ENCODE results near the gene CFAP45.
"Not testable (repeated sequence)": the region's sequence is repeated elsewhere in the genome, so short reads cannot be mapped to it uniquely, and the experiment has no call there.

Gene CFAP45

GRCh38 chr1:159911326-159912070 lies 11.5 kb upstream of the CFAP45 start:
- no peak for TF ChIP-seq CTCF (conservative IDR thresholded peaks at IDR 0.05; ENCODE audit: low read depth, low read length)
- no peak for DNase-seq (ENCODE audit: low read depth)
- H3K4me3 ChIP-seq (ENCODE audit: low read length), result no peak overlapping the region

- H3K4me3 ChIP-seq (ENCODE audit: low read length), result no peak overlapping the region
- DNase-seq (ENCODE audit: low read depth), result no peak
- TF ChIP-seq CTCF (conservative IDR thresholded peaks at IDR 0.05; ENCODE audit: low read depth, low read length), result no peak
These were observed 8.3 kb upstream of the CFAP45 start for GRCh38 chr1:159908031-159908940.

GRCh38 chr1:159906960-159907359 lies 7.0 kb upstream of the CFAP45 start:
- DNase-seq (ENCODE audit: low read depth), result no peak
- TF ChIP-seq CTCF (conservative IDR thresholded peaks at IDR 0.05; ENCODE audit: low read depth, low read length), result no peak
- H3K4me3 ChIP-seq (ENCODE audit: low read length), result no peak overlapping the region

GRCh38 chr1:159904036-159904435 lies 4.1 kb upstream of the CFAP45 start:
- DNase-seq (ENCODE audit: low read depth); H3K4me3 ChIP-seq (ENCODE audit: low read length): not testable (repeated sequence)

GRCh38 chr1:159902541-159902940 lies 2.6 kb upstream of the CFAP45 start:
- no peak overlapping the region for H3K4me3 ChIP-seq (ENCODE audit: low read length)
- no peak for DNase-seq (ENCODE audit: low read depth)
- TF ChIP-seq CTCF (conservative IDR thresholded peaks at IDR 0.05; ENCODE audit: low read depth, low read length), result no peak

GRCh38 chr1:159900755-159901360 lies 893 bp upstream of the CFAP45 start:
- H3K4me3 ChIP-seq (ENCODE audit: low read length), result no peak overlapping the region
- TF ChIP-seq CTCF (conservative IDR thresholded peaks at IDR 0.05; ENCODE audit: low read depth, low read length), result no peak
- no peak for DNase-seq (ENCODE audit: low read depth)

- not testable (repeated sequence) for DNase-seq (ENCODE audit: low read depth)
These were observed 331 bp downstream of the CFAP45 start for GRCh38 chr1:159899634-159900033.

More at GRCh38 chr1:159899634-159900033, 331 bp downstream of the CFAP45 start:
- not testable (repeated sequence) for H3K4me3 ChIP-seq (ENCODE audit: low read length)
